H1 (cell line): Measurements from ENCODE around the gene ARID5B. TPM values are rescaled to one million over a fixed set of nuclear protein-coding genes. Genes with fewer than 3 reads are reported as not detected.

ENCODE experiments used
- CTCF ChIA-PET: fragments of 300-600 bp; sonication (Branson Sonifier 250); formaldehyde crosslinking; loops from one replicate; lab custom pipeline; 2021; ENCODE audit not compliant: partially characterized antibody; lab: Charles Lee
- POLR2A ChIA-PET: fragments of 300-600 bp; sonication (Branson Sonifier 250); formaldehyde crosslinking; loops from one replicate; lab custom pipeline; 2021; ENCODE audit warnings: inconsistent platforms; ENCODE audit not compliant: partially characterized antibody; lab: Charles Lee
- DNase-seq, 2 experiments: peaks; one replicate each; pipeline versions ENCODE4 v3.0.0 to v3.0.0-alpha.2; 2010 to 2022; ENCODE audit warnings: low spot score in 2 of 2, low read depth in 1 of 2, mixed read lengths in 1 of 2
- FAIRE-seq: peaks from 2 replicates; lab custom pipeline; 2011; peaks lifted over from hg19 to GRCh38; lab: Jason Lieb, UNC
- H2AFZ ChIP-seq: 2 replicates; pipeline ENCODE4 v1.8.1; 2012; ENCODE audit warnings: low read length, inconsistent platforms
- H2AK5ac ChIP-seq: 2 replicates; pipeline ENCODE4 v1.6.1; 2013; ENCODE audit warnings: low read depth, low read length
- H2BK120ac ChIP-seq: replicated peaks from 2 replicates; pipeline ENCODE3; 2013; ENCODE audit warnings: low read depth, low read length, inconsistent platforms
- H2BK12ac ChIP-seq: 2 replicates; pipeline ENCODE4 v1.6.1; 2013; ENCODE audit warnings: low read depth, low read length
- H2BK15ac ChIP-seq: 2 replicates; pipeline ENCODE4 v1.6.1; 2013; ENCODE audit warnings: low read length
- H2BK20ac ChIP-seq: 2 replicates; pipeline ENCODE4 v1.6.1; 2013; ENCODE audit warnings: low read length
- H2BK5ac ChIP-seq: 2 replicates; pipeline ENCODE4 v1.6.1; 2013; ENCODE audit warnings: low read depth, low read length
- H3K14ac ChIP-seq: 2 replicates; pipeline ENCODE4 v1.6.1; 2013; ENCODE audit warnings: inconsistent platforms; ENCODE audit not compliant: insufficient read length
- H3K18ac ChIP-seq: 2 replicates; pipeline ENCODE4 v1.6.1; 2013; ENCODE audit warnings: low read length; ENCODE audit errors: extremely low read depth
- H3K23ac ChIP-seq: 2 replicates; pipeline ENCODE4 v1.6.1; 2013; ENCODE audit warnings: inconsistent platforms; ENCODE audit not compliant: insufficient read length
- H3K23me2 ChIP-seq: 2 replicates; pipeline ENCODE4 v1.6.1; 2013; ENCODE audit warnings: low read depth, low read length
- H3K27ac ChIP-seq: 2 replicates; pipeline ENCODE4 v1.6.1; 2011; ENCODE audit warnings: low read depth, low read length, inconsistent platforms
- H3K27me3 ChIP-seq, 4 experiments: replicated peaks in 1 of 4; 1 replicate in 1 of 4; 2 replicates in 3 of 4; pipeline versions ENCODE4 v1.6.1 to v1.8.1; 2011 to 2013; ENCODE audit warnings: low read length in 3 of 4, mild to moderate bottlenecking in 3 of 4, inconsistent platforms in 2 of 4, mixed read lengths in 2 of 4, moderate library complexity in 1 of 4; ENCODE audit not compliant: control insufficient read depth in 3 of 4, insufficient read depth in 3 of 4; ENCODE audit errors: extremely low read depth in 1 of 4
- H3K36me3 ChIP-seq, 4 experiments: 2 replicates each; pipeline versions ENCODE4 v1.6.1 to v1.8.1; 2011 to 2013; ENCODE audit warnings: mild to moderate bottlenecking in 4 of 4, low read length in 3 of 4, moderate library complexity in 2 of 4, control low read depth in 1 of 4, inconsistent platforms in 1 of 4; ENCODE audit not compliant: insufficient read depth in 4 of 4, control insufficient read depth in 2 of 4
- H3K4ac ChIP-seq: replicated peaks from 2 replicates; pipeline ENCODE3; 2013; ENCODE audit warnings: low read length, low read depth, mixed read lengths, inconsistent platforms; ENCODE audit not compliant: insufficient read length
- H3K4me1 ChIP-seq, 4 experiments: replicated peaks in 1 of 4; 1 replicate in 1 of 4; 2 replicates in 3 of 4; pipeline versions ENCODE4 v1.6.1 to v1.8.1; 2011 to 2013; ENCODE audit warnings: low read length in 3 of 4, inconsistent platforms in 2 of 4, mixed read lengths in 1 of 4; ENCODE audit not compliant: insufficient read depth in 4 of 4, control insufficient read depth in 3 of 4
- H3K4me2 ChIP-seq, 2 experiments: 2 replicates each; pipeline versions ENCODE4 v1.6.1 to v1.8.1; 2011 to 2013; ENCODE audit warnings: low read depth in 2 of 2, low read length in 2 of 2, control low read depth in 1 of 2, inconsistent platforms in 1 of 2, mild to moderate bottlenecking in 1 of 2; ENCODE audit not compliant: insufficient read depth in 1 of 2
- H3K4me3 ChIP-seq, 4 experiments: fragments of 200-600, 300-600 bp in 1 of 4; sonication (generic), shearing (Covaris generic), sonication (Bioruptor Twin) in 1 of 4; 2 replicates each; pipeline versions ENCODE4 v1.5.1 to v1.8.1; 2011 to 2016; ENCODE audit warnings: low read length in 4 of 4, low read depth in 3 of 4, control low read depth in 2 of 4, inconsistent platforms in 2 of 4, mild to moderate bottlenecking in 2 of 4, mixed read lengths in 1 of 4, moderate library complexity in 1 of 4; ENCODE audit not compliant: insufficient read depth in 2 of 4; ENCODE audit errors: extremely low read depth in 1 of 4
- H3K56ac ChIP-seq: replicated peaks from 2 replicates; pipeline ENCODE3; 2013; ENCODE audit warnings: low read depth, mild to moderate bottlenecking, mixed read lengths, low read length, inconsistent platforms; ENCODE audit not compliant: insufficient read length
- H3K79me1 ChIP-seq: 2 replicates; pipeline ENCODE4 v1.6.1; 2013; ENCODE audit warnings: low read depth, low read length, control low read depth
- H3K79me2 ChIP-seq, 2 experiments: 2 replicates each; pipeline versions ENCODE4 v1.6.1 to v1.8.1; 2012 to 2013; ENCODE audit warnings: low read length in 2 of 2, mild to moderate bottlenecking in 2 of 2, inconsistent platforms in 1 of 2; ENCODE audit not compliant: insufficient read depth in 2 of 2, control insufficient read depth in 1 of 2
- H3K9ac ChIP-seq, 4 experiments: replicated peaks in 1 of 4; 1 replicate in 1 of 4; 2 replicates in 3 of 4; pipeline versions ENCODE4 v1.6.1 to v1.8.1; 2011 to 2013; ENCODE audit warnings: low read depth in 3 of 4, low read length in 3 of 4, control low read depth in 2 of 4, mild to moderate bottlenecking in 2 of 4, moderate library complexity in 2 of 4, inconsistent platforms in 1 of 4; ENCODE audit errors: extremely low read depth in 1 of 4
- H3K9me3 ChIP-seq, 2 experiments: 2 replicates each; pipeline versions ENCODE4 v1.6.1 to v1.8.1; 2012 to 2013; ENCODE audit warnings: mild to moderate bottlenecking in 2 of 2, moderate library complexity in 2 of 2, control low read depth in 1 of 2, inconsistent platforms in 1 of 2, low read depth in 1 of 2, low read length in 1 of 2, mixed read lengths in 1 of 2; ENCODE audit not compliant: insufficient read depth in 2 of 2
- H4K20me1 ChIP-seq, 2 experiments: replicated peaks in 1 of 2; 2 replicates each; pipeline versions ENCODE3 to v1.8.1; 2011 to 2013; ENCODE audit warnings: inconsistent platforms in 2 of 2, low read length in 2 of 2, mild to moderate bottlenecking in 1 of 2; ENCODE audit not compliant: insufficient read depth in 2 of 2, control insufficient read depth in 1 of 2
- H4K5ac ChIP-seq: 2 replicates; pipeline ENCODE4 v1.6.1; 2013; ENCODE audit warnings: low read length, low read depth, mixed read lengths, inconsistent platforms; ENCODE audit not compliant: insufficient read length
- H4K8ac ChIP-seq: 2 replicates; pipeline ENCODE4 v1.8.0; 2013; ENCODE audit warnings: mild to moderate bottlenecking, moderate library complexity, low read length, inconsistent platforms; ENCODE audit not compliant: insufficient read depth; ENCODE audit errors: extremely low read depth
- H4K91ac ChIP-seq: replicated peaks from 2 replicates; pipeline ENCODE3; 2013; ENCODE audit warnings: low read length, mixed read lengths, inconsistent platforms; ENCODE audit not compliant: insufficient read length
- BACH1 ChIP-seq: IDR thresholded peaks from 2 replicates; pipeline ENCODE4 v1.6.1; 2012; ENCODE audit warnings: low read length, improper control_type of control experiment
- CEBPB ChIP-seq: IDR thresholded peaks from 2 replicates; pipeline ENCODE4 v1.6.1; 2012; ENCODE audit warnings: low read depth, low read length
- CTCF ChIP-seq, 3 experiments: IDR thresholded peaks; 1 replicate in 2 of 3; 2 replicates in 1 of 3; pipeline versions ENCODE4 v1.5.1 to v1.6.1; 2011; ENCODE audit warnings: low read length in 3 of 3, mild to moderate bottlenecking in 3 of 3, inconsistent platforms in 2 of 3, low read depth in 1 of 3, moderate library complexity in 1 of 3; ENCODE audit not compliant: insufficient read depth in 1 of 3; ENCODE audit errors: control extremely low read depth in 1 of 3
- GABPA ChIP-seq: IDR thresholded peaks from 2 replicates; pipeline ENCODE4 v1.6.1; 2011; ENCODE audit warnings: mild to moderate bottlenecking, low read length, moderate library complexity, borderline replicate concordance; ENCODE audit not compliant: insufficient read depth
- KDM4A ChIP-seq: IDR thresholded peaks from one replicate; pipeline ENCODE4 v1.7.1; 2012; ENCODE audit warnings: low read depth, mild to moderate bottlenecking, moderate library complexity, low read length, inconsistent platforms; ENCODE audit not compliant: severe bottlenecking
- MAFK ChIP-seq: IDR thresholded peaks from 2 replicates; pipeline ENCODE4 v1.6.1; 2012; ENCODE audit warnings: low read depth, mild to moderate bottlenecking, improper control_type of control experiment, low read length
- RXRA ChIP-seq: IDR thresholded peaks from 2 replicates; pipeline ENCODE4 v1.6.1; 2011; ENCODE audit warnings: low read depth, mild to moderate bottlenecking, low read length, moderate library complexity; ENCODE audit not compliant: insufficient read depth
- SUZ12 ChIP-seq: fragments of 200-600 bp; sonication (generic); IDR thresholded peaks from 2 replicates; pipeline ENCODE4 v1.6.1; 2012; ENCODE audit warnings: mild to moderate bottlenecking, inconsistent platforms, low read length, moderate library complexity, mixed read lengths
- WGBS, 2 experiments: shearing (Covaris generic) in 1 of 2; methylation state at CpG; one replicate each; pipeline versions ENCODE4 v1.1.6 to v1.1.7; 2013 to 2015; ENCODE audit warnings: low lambda C conversion rate in 2 of 2, mixed read lengths in 2 of 2, inconsistent platforms in 1 of 2, low coverage in 1 of 2, missing lambda C conversion rate in 1 of 2; ENCODE audit not compliant: insufficient replicate concordance in 2 of 2, insufficient coverage in 1 of 2, insufficient read length in 1 of 2; ENCODE audit errors: extremely low coverage in 1 of 2, missing lambda C conversion rate in 1 of 2; 5-methylcytosine and 5-hydroxymethylcytosine counted together
- polyA plus RNA-seq, 7 experiments: library from polyadenylated mRNA; depleted of rRNA in 3 of 7; stranded (reverse) in 5 of 7; unstranded in 2 of 7; fragments of >200 nt in 5 of 7; fragments of 200-250 nt in 2 of 7; gene quantifications; 1 replicate in 5 of 7; 2 replicates in 1 of 7; 4 replicates in 1 of 7; pipeline versions ENCODE4 v1.2.1 to v1.2.3, GENCODE V29; 2011 to 2013; ENCODE audit warnings: missing spikeins in 2 of 7, mixed read lengths in 2 of 7
- total RNA-seq: library from RNA; stranded (reverse); fragmentation: NEBNext Ultra II Directional; extraction: Animal tissue kit (Norgen Biotek cat#: 25700); gene quantifications from 2 replicates; pipeline ENCODE4 v1.2.1, GENCODE V29; 2021

The ARID5B gene
- total and polyA plus RNA-seq, 2 of the 8 experiments (the other 6 are each of a cell fraction or from before 2014, with no cell fraction given): 0.21 to 1.1 TPM

GRCh38 chr10:61935077-61935476 is 33.6 kb downstream of the ARID5B start:
- H3K18ac ChIP-seq: no peak overlapping the region
- H2BK15ac ChIP-seq: no peak overlapping the region
- DNase-seq: no peak
- ChIA-PET POLR2A (no interaction called here), CTCF (interaction anchor here (0.8 to 2.5 kb wide), 2 partner anchors 29 to 38 kb away, joined by 3 to 6 read pairs; no protein-coding TSS in a partner anchor)
- H3K23me2 ChIP-seq: peaks cover 1% of the 10 kb centered on the region; the same call in 1 of the 2 replicates
- no peak overlapping the region for H3K4me3 ChIP-seq
- no peak overlapping the region for H2AK5ac ChIP-seq
- H4K91ac ChIP-seq: no peak overlapping the region
- H3K36me3 ChIP-seq: no peaks in the 10 kb centered on the region
- no peak overlapping the region for H3K9ac ChIP-seq
- H2BK12ac ChIP-seq: no peak overlapping the region
- H3K79me2 ChIP-seq: no peaks in the 10 kb centered on the region
- no peak overlapping the region for H3K4me2 ChIP-seq
- no peak overlapping the region for H3K56ac ChIP-seq
- H3K14ac ChIP-seq: no peak overlapping the region
- no peak overlapping the region for H2AFZ ChIP-seq
- H3K27me3 ChIP-seq: no peaks in the 10 kb centered on the region
- no peak overlapping the region for H3K27ac ChIP-seq
- no peaks in the 10 kb centered on the region for H3K9me3 ChIP-seq
- H3K79me1 ChIP-seq: no peaks in the 10 kb centered on the region
- no peak overlapping the region for H3K4ac ChIP-seq
- H4K8ac ChIP-seq: no peak overlapping the region
- no peaks in the 10 kb centered on the region for H4K20me1 ChIP-seq
- H3K23ac ChIP-seq: no peak overlapping the region
- no peak overlapping the region for H4K5ac ChIP-seq
- no peaks in the 10 kb centered on the region for H3K4me1 ChIP-seq
- 95% methylated on average over 5 of the region's 5 CpGs; no CpG with 5 or more reads in 1 of the 2 experiments for WGBS, 2 experiments
- FAIRE-seq: no peak
- H2BK20ac ChIP-seq: no peak overlapping the region
- no peak overlapping the region for H2BK120ac ChIP-seq
- no peak overlapping the region for H2BK5ac ChIP-seq
- no peak for TF ChIP-seq MAFK
- TF ChIP-seq KDM4A: no peak
- TF ChIP-seq CEBPB: no peak
- no peak for TF ChIP-seq BACH1
- TF ChIP-seq GABPA: no peak
- no peak for TF ChIP-seq RXRA
- TF ChIP-seq SUZ12: no peak
- TF ChIP-seq CTCF (IDR thresholded peaks at IDR 0.05; ENCODE audit: control extremely low read depth in 1 of 3, insufficient read depth in 1 of 3, low read depth in 1 of 3, low read length in 3 of 3): no peak
